ENCODE data around the gene SEMA3C.

SEMA3C gene

DNA sequence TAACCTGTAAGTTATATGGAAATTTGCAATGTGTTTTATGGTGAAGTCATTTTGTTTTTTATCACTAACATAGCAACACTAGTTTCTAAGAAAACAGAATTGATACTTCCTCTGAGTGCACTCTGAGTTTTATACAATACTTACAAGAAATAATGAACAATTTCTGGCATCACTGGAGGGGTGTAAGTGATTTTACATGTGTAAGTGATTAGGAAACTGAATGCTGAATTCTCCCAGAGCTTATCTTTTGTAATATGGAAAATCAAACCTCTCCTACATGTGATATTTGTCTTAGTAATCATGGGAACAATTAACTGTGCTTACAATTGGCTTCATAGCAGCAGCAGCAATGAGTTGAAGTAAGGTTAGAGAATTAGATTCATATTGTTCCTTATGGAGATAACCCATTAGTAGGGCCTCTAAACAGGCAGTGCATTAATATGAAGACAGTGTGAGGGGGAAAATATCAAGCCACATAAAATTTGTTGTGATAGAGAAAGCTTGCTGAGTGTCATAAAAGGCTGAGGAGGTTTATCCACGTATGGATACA is 37.4 kb downstream of the SEMA3C start:
- DNase-seq (ENCODE audit: low read depth), result no peak
- TF ChIP-seq, protein P1, sequence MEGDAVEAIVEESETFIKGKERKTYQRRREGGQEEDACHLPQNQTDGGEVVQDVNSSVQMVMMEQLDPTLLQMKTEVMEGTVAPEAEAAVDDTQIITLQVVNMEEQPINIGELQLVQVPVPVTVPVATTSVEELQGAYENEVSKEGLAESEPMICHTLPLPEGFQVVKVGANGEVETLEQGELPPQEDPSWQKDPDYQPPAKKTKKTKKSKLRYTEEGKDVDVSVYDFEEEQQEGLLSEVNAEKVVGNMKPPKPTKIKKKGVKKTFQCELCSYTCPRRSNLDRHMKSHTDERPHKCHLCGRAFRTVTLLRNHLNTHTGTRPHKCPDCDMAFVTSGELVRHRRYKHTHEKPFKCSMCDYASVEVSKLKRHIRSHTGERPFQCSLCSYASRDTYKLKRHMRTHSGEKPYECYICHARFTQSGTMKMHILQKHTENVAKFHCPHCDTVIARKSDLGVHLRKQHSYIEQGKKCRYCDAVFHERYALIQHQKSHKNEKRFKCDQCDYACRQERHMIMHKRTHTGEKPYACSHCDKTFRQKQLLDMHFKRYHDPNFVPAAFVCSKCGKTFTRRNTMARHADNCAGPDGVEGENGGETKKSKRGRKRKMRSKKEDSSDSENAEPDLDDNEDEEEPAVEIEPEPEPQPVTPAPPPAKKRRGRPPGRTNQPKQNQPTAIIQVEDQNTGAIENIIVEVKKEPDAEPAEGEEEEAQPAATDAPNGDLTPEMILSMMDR (IDR thresholded peaks at IDR 0.05; ENCODE audit: insufficient read depth, low read depth, low read length, missing control alignments), result no peak

DNA sequence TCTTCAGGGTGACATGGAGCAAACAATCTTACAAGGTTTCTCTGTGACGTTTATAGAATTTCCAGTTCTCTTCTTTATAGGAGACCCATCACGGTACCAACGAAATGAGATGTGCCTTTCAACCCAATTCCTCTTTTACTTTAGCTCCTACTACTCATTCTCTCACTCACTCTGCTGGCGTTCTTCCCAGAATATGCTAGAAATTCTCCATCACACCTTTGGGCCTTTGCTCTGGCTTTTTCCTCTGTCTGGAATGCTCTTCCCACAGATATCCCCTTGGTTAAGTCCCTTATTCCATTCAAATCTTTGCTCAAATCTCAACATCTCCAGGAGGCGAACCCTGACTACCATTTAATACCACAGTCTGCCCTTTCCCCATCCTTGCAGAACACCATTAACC is 39.0 kb downstream of the SEMA3C start:
- DNase-seq (ENCODE audit: low read depth), result no peak
- TF ChIP-seq, protein P1 (IDR thresholded peaks at IDR 0.05; ENCODE audit: insufficient read depth, low read depth, low read length, missing control alignments), result no peak
- no peak overlapping the region for H3K4me3 ChIP-seq (ENCODE audit: low read length)

More for the DNA sequence above, 37.4 kb downstream of the SEMA3C start:
- no peak overlapping the region for H3K4me3 ChIP-seq (ENCODE audit: low read length)

DNA sequence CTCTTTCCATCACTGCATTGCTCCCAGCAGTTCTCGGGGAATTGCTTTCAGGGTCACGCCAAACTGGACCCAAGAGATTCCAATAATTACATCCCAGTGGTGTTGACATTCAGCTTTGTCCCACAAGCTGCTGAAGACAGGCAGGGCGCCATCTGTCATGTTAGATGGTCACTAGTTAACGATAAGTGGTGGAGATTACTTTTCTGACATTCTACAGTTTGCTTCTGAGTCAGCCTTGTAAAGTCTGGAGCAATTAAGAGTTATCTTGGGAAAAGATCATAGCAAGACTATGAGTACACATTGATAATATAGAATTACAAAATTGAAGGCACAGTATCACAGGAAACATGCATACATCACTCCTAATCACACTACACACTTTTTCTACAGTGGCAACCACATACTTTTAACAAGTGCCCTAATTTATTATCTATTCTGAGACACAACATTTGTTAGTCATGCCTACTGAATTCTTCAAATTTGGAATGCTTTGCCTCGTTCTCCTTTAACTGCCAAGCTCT is 41.9 kb downstream of the SEMA3C start:
- H3K4me3 ChIP-seq (ENCODE audit: low read length), result no peak overlapping the region
- TF ChIP-seq, protein P1 (IDR thresholded peaks at IDR 0.05; ENCODE audit: insufficient read depth, low read depth, low read length, missing control alignments), result no peak
- DNase-seq (ENCODE audit: low read depth), result no peak

DNA sequence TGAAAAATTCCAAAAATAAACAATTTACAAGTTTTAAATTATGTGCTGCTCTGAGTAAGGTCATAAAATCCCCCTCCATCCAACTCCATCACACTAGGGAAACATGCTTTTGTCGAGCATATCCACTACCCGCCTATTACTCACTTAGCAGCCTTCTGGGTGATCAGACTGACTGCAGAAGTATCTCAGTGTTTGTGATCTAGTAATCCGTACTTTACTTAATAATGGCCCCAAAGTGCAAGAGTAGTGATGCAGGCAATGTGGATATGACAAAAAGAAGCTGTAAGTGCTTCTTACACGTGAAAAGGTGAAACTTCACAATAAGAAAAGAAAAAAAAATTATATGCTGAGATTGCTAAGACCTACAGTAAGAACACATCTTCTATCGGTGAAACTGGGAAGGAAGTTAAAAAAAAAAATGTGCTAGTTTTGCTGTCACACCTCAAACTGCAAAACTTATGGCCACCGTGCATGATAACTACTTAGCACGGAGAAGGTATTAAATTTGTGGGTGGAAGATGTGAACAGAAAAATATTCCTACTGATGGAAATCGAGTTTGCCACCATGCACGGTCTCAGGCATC is 43.2 kb downstream of the SEMA3C start:
- TF ChIP-seq, protein P1 (IDR thresholded peaks at IDR 0.05; ENCODE audit: insufficient read depth, low read depth, low read length, missing control alignments), result no peak
- no peak for DNase-seq (ENCODE audit: low read depth)
- no peak overlapping the region for H3K4me3 ChIP-seq (ENCODE audit: low read length)

DNA sequence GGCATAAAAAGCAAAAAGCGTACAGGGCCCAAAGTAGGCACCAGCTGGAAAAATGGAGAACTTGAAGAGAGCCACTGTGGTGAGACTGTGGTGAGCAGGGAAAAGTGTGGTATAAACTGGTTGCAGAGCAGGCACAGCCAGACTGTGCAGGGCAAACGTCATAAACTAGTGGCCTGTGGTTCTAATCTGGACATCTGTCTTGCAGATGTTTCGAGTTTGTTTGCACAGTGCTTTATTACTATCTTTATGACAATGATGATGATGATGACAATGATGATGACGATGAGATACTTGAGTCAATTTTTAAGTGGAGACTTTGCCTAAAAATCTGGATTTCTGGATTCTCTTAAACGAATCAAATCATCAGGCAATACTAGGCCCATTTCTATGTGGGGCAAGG is 45.7 kb downstream of the SEMA3C start:
- TF ChIP-seq, protein P1 (IDR thresholded peaks at IDR 0.05; ENCODE audit: insufficient read depth, low read depth, low read length, missing control alignments), result no peak
- no peak overlapping the region for H3K4me3 ChIP-seq (ENCODE audit: low read length)
- DNase-seq (ENCODE audit: low read depth), result no peak

DNA sequence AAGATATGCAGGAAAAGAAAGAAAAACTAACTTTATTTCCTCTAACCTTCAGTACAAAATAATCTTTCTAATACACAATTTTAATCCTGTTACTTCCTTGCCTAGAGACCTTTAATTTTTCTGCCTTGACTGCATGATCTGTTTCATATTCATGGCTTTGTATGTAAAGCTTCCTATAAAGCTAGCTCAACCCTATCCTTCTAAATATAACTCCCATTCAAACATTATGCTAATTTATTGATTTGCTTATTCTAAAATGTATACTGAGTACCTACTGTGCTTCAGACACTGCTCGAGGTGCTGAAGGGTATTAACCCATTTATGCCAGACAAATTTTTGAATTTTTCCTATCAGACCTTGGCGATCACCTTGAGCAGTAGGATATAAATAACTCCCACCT is 47.6 kb downstream of the SEMA3C start:
- H3K4me3 ChIP-seq (ENCODE audit: low read length), result no peak overlapping the region
- TF ChIP-seq, protein P1 (IDR thresholded peaks at IDR 0.05; ENCODE audit: insufficient read depth, low read depth, low read length, missing control alignments), result no peak
- DNase-seq (ENCODE audit: low read depth), result no peak

DNA sequence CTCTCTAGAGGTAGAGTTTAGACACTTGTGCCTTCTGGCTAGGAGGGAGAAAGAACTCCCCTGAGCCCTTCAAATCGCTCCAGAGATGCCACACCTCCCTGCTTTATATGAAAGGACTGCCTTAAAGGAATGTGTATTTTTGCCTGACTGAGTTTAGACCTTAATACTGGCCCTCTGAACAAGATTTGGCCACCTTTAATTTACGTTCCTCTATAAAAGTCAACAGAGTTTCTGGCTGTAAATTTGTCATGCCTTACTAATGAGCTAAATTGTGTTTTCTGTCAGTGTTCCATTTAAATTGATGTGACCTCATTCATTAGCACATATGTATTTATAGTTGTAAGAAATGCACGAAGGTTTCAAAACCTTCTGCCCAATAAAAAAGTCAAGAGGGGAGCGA is 48.0 kb downstream of the SEMA3C start:
- TF ChIP-seq, protein P1 (IDR thresholded peaks at IDR 0.05; ENCODE audit: insufficient read depth, low read depth, low read length, missing control alignments), result no peak
- H3K4me3 ChIP-seq (ENCODE audit: low read length), result no peak overlapping the region
- DNase-seq (ENCODE audit: low read depth), result no peak
